ENCODE data around the gene SCIN. TPM values are rescaled to one million over a fixed set of nuclear protein-coding genes. Genes with fewer than 3 reads are reported as not detected.

The SCIN gene
- total RNA-seq, 1 experiment from 2014 or later, result 5.6 TPM

DNA sequence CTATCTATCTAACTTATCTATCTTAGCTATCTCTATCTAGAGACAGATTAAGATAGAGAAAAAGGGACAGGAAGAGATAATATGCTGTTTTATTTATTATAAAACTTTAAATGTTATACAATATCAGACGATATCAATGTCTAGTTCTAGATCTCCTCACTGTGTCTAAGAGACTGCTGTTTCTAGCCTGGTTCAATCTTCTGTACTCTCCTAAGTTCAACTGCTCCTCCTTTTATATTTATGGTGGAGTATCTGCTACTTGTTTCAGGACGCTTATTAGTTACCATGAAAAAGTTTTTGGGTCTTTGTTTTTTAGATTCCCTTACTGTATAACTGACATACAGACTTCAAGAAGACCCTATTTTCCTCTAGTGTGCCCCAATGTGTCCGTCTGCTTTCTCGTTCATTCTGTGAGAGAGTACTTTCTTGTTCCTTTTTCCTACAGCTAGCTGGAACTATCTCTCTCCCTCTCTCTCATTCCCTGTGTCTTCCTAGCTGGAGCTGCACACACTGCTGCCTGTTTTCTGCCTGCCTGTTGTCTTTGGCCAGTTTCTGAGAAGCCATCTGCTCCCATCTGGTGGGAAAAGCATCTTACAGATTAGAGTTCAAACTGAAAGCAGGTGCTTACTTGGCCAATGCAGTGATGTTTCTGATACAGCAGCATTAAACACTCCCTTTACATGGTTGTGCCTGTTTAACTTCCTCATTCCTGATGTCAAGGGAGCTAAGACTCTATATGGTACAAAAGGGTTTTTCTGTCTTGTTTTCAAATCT is 67.5 kb downstream of the SCIN start:
- Histone ChIP-seq H3K36me3 (ENCODE audit: control insufficient read depth, insufficient read depth, low read length) (no peaks in the 10 kb centered on the region), H3K27ac (ENCODE audit: low read length) (no peak overlapping the region), H3K4me1 (ENCODE audit: control insufficient read depth, insufficient read depth, low read length) (no peaks in the 10 kb centered on the region; the same call in 1 of the 2 replicates), H3K4me3 (ENCODE audit: low read depth in 2 of 2, low read length in 2 of 2) (peak overlapping the region in 1 of 2 experiments; percentile 19; a peak in 1 of 4 replicates), H3K27me3 (ENCODE audit: control insufficient read depth, insufficient read depth, low read length) (peaks cover 3% of the 10 kb centered on the region; the same call in 1 of the 2 replicates), H3K9me3 (ENCODE audit: control insufficient read depth, insufficient read depth, low read depth, low read length) (no peaks in the 10 kb centered on the region)
- no TSS peak for BruUV-seq (replicated peaks)
- DNase-seq (ENCODE audit: low read depth, low spot score) (no peak), ATAC-seq (peak; percentile 67)
- CTCF ChIA-PET, result interaction anchor here (0.6 to 0.7 kb wide), 2 partner anchors 49 to 550 kb away, joined by 3 to 4 read pairs; no protein-coding TSS in a partner anchor
- TF ChIP-seq SIN3A (IDR thresholded peaks at IDR 0.05; ENCODE audit: borderline replicate concordance, insufficient read depth, low read depth, low read length) (no peak), POLR2AphosphoS5 (IDR thresholded peaks at IDR 0.05; ENCODE audit: low read depth, low read length) (no peak), TCF7L2 (IDR thresholded peaks at IDR 0.05; ENCODE audit: low read depth, low read length) (no peak), CTCF (IDR thresholded peaks at IDR 0.05) (no peak), REST (IDR thresholded peaks at IDR 0.05; ENCODE audit: insufficient read depth in 1 of 2, low read depth in 2 of 2, low read length in 1 of 2) (no peak)
- intact Hi-C loops (cut with micrococcal nuclease; ENCODE audit: unreplicated experiment), result loop anchor here (2.0 kb wide), 2 partner anchors 47 to 625 kb away; no protein-coding TSS in a partner anchor
- POLR2A ChIA-PET, result no interaction called here
- in situ Hi-C loops (cut with HindIII; ENCODE audit: low pct_unique_long_range_greater_than_20kb, low sequenced_read_pairs), result no loop called here

DNA sequence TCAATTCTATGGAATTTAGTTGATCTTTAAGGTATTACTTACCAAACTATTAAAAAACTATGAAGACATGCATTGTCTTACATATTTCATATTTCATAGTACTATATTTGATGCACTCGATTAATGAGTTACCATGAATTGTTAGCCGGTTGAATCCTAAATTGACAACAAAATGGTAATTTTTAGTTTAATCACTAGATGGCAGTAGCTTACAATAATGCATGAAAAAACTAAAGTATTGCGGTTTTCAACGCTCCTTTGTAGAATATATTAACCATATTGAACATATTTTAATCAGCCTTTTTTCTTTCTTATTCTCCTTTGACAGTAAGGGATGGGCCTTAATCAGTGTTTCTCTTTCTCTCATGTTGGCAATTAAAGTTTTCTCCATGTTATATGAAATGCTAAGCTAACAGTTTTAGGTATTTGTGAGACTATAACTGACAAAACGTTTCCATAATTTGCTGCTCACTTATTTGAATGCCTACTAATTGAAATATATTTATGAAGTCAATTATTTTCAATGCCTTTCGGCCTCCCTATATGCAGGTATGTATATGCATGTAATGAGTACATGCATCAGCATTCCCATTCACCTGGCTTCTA is 68.4 kb downstream of the SCIN start:
- Histone ChIP-seq H3K4me3 (ENCODE audit: low read depth in 2 of 2, low read length in 2 of 2) (no peak overlapping the region), H3K9me3 (ENCODE audit: control insufficient read depth, insufficient read depth, low read depth, low read length) (no peaks in the 10 kb centered on the region), H3K27ac (ENCODE audit: low read length) (no peak overlapping the region), H3K4me1 (ENCODE audit: control insufficient read depth, insufficient read depth, low read length) (no peaks in the 10 kb centered on the region; the same call in 1 of the 2 replicates), H3K36me3 (ENCODE audit: control insufficient read depth, insufficient read depth, low read length) (no peaks in the 10 kb centered on the region), H3K27me3 (ENCODE audit: control insufficient read depth, insufficient read depth, low read length) (peaks cover 3% of the 10 kb centered on the region; the same call in 1 of the 2 replicates)
- BruUV-seq (replicated peaks), result no TSS peak
- TF ChIP-seq CTCF (IDR thresholded peaks at IDR 0.05) (peak; percentile 66; the same call in 1 of the 2 replicates), TCF7L2 (IDR thresholded peaks at IDR 0.05; ENCODE audit: low read depth, low read length) (no peak)
- CTCF ChIA-PET, result interaction anchor here (0.6 to 0.8 kb wide), 4 partner anchors 48 to 1304 kb away, joined by 3 to 4 read pairs (median 4); no protein-coding TSS in a partner anchor
- in situ Hi-C loops (cut with HindIII; ENCODE audit: low pct_unique_long_range_greater_than_20kb, low sequenced_read_pairs), result no loop called here
- POLR2A ChIA-PET, result no interaction called here
- DNase-seq (ENCODE audit: low read depth, low spot score), result no peak
- intact Hi-C loops (cut with micrococcal nuclease; ENCODE audit: unreplicated experiment), result loop anchor here (2.0 kb wide), 2 partner anchors 46 to 624 kb away; no protein-coding TSS in a partner anchor
- ATAC-seq, result peak; percentile 54; the same call in 1 of the 2 replicates

Data from Panc1 (cell line).